PC-3 (cell line): ENCODE measurements around the gene ITGA7.

ENCODE experiments used
- EZH2 ChIP-seq: fragments of 300-600 bp; sonication (generic); IDR thresholded peaks from one replicate; pipeline ENCODE4 v1.6.1; 2017; ENCODE audit warnings: antibody characterized with exemption, mild to moderate bottlenecking, low read length; ENCODE audit not compliant: unreplicated experiment
- EZH2phosphoT487 ChIP-seq: fragments of 300-600 bp; sonication (generic); IDR thresholded peaks from 2 replicates; pipeline ENCODE4 v1.6.1; 2018; ENCODE audit warnings: mild to moderate bottlenecking, antibody characterized with exemption, low read length, borderline replicate concordance
- TF ChIP-seq, protein P1 (sequence below): fragments of 300-600 bp; sonication (generic); conservative IDR thresholded peaks from 2 replicates; pipeline ENCODE4 v1.5.1; 2017; ENCODE audit warnings: antibody characterized with exemption, low read depth, mild to moderate bottlenecking, low read length

GRCh38 chr12:55726971-55727370, 19.3 kb upstream of the ITGA7 start:
- TF ChIP-seq, protein P1, sequence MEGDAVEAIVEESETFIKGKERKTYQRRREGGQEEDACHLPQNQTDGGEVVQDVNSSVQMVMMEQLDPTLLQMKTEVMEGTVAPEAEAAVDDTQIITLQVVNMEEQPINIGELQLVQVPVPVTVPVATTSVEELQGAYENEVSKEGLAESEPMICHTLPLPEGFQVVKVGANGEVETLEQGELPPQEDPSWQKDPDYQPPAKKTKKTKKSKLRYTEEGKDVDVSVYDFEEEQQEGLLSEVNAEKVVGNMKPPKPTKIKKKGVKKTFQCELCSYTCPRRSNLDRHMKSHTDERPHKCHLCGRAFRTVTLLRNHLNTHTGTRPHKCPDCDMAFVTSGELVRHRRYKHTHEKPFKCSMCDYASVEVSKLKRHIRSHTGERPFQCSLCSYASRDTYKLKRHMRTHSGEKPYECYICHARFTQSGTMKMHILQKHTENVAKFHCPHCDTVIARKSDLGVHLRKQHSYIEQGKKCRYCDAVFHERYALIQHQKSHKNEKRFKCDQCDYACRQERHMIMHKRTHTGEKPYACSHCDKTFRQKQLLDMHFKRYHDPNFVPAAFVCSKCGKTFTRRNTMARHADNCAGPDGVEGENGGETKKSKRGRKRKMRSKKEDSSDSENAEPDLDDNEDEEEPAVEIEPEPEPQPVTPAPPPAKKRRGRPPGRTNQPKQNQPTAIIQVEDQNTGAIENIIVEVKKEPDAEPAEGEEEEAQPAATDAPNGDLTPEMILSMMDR = no peak
- no peak for TF ChIP-seq EZH2
- no peak for TF ChIP-seq EZH2phosphoT487
